Stimulated activated CD4-positive, alpha-beta T cell treated with anti-CD3 and anti-CD28 coated beads, TNF-alpha, amount 100 ng/mL, for 4 hours (primary cell): ENCODE measurements around the gene ADAM15.

Source experiments
- DNase-seq, 3 experiments: peaks; one replicate each; pipeline ENCODE4 v3.0.0-alpha.2; 2020; ENCODE audit warnings: low read depth in 3 of 3

ADAM15 gene

DNA sequence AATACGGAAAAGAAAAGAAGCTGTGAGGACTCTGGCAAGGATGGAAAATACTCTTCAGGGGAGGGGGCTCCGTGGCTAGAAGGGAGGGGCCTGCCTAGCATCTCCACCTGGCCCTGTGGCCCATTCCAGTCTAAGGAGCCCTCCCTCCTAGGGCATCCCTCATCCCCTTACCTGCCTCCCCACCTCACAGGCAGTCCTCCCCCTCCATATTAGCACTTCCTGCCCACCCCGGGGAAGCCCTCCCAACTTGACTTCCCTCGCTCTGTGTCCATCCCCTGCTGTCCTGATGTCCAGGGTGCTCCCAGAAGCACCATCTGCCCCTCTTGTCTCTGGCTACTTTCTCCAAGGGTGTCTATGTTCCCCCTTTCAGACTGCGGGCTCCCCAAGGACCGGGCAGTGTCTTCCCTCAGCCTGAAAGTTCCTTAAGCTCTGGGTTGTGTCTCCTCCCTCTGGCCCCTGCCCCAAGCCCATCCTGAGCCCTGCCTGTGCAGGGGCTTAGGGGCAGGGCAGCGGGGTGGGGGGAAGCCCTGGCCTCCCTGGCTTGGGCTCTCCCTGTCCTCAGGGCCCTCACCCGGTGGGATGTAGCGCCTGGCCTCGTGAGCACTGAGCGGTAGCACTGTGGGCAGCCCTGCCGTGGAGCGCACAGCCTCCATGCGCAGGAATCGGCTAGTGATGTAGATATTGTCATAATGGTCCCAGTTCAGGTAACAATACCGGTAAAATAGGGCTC lies 21.4 kb upstream of the ADAM15 start:
- no peak for DNase-seq

- DNase-seq: no peak
Measured at GRCh38 chr1:155030243-155030795, 20.8 kb upstream of the ADAM15 start.

DNA sequence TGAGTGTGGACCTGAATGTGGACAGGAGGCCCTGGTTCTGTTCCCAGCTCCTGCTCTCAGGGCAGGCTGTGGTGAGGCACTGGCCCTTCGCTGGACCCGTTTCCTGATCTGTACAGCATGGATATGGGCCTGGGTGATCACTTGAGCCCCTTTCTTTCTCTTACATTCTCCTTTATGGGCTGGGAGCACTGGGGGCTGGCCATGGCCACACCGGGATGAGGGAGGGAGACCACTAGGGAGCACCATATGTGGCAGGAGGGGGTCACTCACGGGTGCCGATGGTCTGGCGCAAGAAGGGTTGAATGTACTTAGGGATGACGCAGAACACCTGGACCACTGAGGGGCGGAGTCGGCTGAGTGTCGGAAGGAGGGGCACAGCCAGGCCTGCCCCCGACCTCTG lies 20.2 kb upstream of the ADAM15 start:
- no peak for DNase-seq

- DNase-seq: no peak
Measured at GRCh38 chr1:155032886-155033285, 18.2 kb upstream of the ADAM15 start.

DNA sequence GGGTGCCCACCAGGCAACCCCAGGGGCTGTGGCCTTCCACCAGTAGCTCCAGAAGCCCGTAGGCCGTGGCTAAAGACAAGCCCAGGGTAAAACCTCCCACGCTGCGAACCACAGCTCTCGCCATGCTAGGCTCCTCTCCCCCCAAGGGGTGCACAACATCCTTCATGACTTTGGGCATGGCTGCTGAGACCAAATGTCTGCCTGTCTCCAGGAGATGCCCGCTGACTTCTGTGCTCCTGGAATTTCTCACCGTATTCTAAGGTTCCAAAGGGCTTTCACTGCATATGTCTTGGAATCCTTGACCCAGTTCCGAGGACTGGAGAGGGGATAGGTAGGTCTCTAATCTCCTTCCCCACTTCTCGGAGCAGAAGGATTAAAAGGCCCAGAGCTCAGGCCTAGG lies 17.6 kb upstream of the ADAM15 start, which contains the start of the genes DCST1 and DCST2:
DCST1 (plus strand) TSS at position 301 of the 400 bp plus-strand sequence. CDS start 213 bp downstream, outside the sequence.
DCST2 (minus strand) TSS at position 258 of the 400 bp plus-strand sequence; CDS start at position 178, 80 bp downstream.
- no peak for DNase-seq

- DNase-seq: no peak
Measured at GRCh38 chr1:155034318-155035208, 16.6 kb upstream of the ADAM15 start.

DNA sequence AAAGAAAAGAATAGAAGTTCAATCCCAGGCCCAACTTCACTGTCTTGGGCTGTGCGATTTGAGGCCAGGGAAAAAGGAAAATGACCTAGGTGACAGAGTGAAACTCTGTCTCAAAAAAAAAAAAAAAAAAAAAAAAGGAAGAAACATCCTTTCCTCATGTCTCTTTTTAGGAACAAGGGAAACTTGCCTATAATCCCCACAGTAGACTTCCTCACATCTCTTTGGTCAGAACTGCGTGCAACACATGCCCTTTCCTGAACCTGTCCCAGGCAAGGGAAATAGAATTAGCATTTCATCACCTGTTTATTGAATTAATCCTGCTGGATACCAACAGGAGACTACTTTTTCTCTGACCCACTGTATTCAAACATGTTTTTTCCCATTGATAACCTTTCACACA lies 15.2 kb upstream of the ADAM15 start:
- no peak for DNase-seq

DNA sequence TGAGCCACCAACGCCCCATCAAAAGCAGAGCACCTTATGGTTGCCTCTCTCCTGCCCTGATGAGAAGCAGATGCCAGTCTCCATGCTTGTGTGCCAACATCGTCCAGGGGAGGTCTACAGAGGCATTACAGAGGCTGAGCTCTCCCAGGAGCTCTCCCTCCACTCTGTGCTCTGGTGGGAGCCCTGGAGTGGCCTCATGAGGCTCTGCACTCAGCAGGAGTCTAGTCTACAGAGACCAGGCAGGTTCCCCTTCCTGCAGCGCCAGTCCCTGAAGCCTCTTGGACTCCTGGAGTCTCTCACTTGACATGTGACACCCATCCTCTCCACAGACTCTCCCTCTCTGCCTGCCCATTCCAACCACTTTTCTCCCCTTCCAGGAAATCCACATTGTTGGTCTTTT lies 14.1 kb upstream of the ADAM15 start:
- no peak for DNase-seq

- no peak for DNase-seq
Measured at GRCh38 chr1:155037851-155038441, 13.2 kb upstream of the ADAM15 start.

DNA sequence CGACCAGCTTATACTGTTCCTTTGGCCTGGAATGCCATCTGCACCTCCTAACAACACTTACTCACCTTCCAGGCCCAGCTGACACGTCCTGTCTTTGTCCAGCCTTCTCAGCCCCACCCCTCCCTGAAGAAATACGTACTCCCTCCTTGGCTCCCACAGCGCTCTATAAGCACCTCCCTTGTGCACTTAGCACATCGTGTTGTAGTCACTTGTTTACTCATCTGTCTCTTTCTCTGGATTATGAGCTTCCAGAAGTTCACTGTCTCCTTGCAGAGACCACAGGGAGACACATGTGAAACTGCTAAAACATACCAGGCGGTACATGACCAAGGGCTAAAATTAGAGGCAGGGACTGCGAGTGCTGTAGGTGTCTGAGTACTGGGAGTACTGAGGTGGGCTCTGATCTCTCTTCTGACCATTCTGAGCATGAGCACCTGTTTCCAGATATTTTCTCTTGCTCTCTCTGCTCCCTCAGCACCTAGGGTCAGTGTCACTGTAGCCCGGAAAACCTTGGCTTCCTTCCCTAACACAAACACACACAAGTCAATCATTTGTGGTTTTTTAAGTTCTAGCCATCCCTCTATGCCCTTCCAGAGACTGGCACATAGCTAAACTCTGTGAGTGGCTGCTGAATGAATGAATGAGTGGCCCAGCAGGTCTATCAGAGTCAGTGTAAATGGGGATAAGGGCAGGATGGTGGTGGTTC lies 12.4 kb upstream of the ADAM15 start:
- DNase-seq: no peak

DNA sequence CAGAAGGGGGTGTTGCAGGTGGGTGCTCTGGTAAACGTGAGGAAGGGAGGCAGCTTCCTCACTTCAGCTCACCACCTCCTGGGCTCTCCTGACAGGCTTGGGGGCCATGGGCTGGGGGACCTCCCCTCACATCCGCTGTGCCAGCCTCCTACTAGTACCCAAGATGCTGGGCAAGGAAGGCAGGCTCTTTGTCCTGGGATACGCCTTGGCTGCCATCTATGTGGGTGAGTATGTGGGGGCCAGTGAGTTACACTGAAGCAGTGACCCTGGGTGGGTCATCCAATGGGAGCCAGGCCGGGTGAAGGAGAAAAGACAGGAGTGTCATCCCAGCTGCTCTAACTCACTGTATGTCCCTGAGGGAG lies 11.8 kb upstream of the ADAM15 start:
- DNase-seq: no peak

GRCh38 chr1:155040358-155041093 lies 10.6 kb upstream of the ADAM15 start:
- no peak for DNase-seq

DNA sequence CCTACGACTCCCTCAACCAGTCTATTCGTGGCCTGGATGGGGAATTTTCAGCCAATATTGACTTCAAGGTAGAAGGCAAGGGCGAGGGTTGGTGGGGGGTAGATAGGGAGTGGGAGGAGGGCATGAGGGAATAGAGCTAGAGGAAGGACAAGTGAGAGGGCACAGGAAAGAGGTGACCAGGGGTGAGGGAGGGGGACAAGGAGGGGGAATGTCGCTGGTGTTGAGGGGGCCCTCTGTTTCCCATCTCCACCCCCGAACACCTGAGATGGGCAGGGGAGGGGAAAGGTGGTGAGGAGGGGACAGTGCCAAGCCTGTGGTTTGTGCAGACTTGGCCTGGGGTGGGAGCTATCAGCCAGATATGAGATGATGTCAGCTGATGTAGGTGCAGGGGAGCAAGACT lies 8.3 kb upstream of the ADAM15 start:
- DNase-seq: no peak

- DNase-seq: no peak
Measured at GRCh38 chr1:155043301-155043702, 7.8 kb upstream of the ADAM15 start.

- DNase-seq: no peak
Measured at GRCh38 chr1:155043793-155044192, 7.3 kb upstream of the ADAM15 start.

DNA sequence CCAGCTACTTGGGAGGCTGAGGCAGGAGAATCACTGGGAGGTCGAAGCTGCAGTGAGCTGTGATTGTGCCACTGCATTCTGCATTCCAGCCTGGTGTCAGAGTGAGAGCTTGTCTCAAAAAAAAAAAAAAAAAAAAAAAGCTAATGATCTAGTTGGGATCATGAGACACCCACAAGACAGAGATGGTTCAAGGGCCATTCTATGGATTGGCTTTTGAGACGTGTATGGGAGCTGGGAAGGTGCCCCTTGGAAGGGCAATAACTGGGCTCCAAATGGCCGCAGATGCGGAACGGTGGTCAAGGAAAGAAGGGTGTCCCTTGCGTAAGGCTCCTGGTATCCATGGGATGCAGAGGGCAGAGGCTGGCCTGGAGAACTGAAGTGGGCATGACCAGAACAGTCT lies 6.8 kb upstream of the ADAM15 start:
- DNase-seq: no peak

DNA sequence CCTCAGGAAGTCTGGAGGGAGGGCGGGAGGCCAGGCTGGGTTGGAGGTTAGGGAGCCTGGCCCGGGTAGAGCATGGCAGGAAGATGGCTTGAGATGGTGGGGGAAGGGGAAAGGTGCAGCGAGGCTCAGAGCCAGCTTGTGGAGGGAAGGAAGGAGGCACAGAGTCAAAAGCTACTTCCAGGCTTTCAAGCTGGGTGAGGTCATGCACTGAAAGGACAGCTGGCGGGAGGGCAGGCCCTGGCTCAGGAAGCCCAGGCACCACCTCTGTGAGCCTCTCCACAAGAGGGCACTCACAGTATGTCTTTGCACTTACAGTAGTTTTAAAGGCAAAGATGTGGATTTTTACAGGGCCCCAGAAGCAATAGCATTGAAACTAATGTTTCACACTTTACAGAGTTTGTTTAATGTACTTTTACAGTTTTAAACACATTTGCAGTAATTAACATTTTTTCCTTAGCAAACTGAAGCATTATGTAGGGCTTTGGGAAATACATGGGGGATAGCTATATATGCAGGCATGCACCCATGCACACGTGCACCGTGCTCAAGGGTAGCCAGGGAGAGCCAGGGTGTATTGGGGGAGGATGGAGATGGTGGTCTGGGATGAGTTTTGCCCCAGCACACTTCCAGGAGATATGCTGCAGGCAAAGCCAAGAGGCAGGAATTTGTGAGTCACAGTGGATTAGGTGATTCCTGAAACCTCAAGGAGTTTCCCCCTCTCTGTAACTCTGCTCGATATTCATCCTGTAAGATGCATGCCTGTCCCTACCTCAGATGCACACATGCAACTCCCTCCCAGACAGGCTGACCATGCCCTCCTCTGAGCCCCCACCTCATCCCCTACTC lies 6.1 kb upstream of the ADAM15 start:
- peak in 2 of 3 experiments; percentile 27 to 36 for DNase-seq

DNA sequence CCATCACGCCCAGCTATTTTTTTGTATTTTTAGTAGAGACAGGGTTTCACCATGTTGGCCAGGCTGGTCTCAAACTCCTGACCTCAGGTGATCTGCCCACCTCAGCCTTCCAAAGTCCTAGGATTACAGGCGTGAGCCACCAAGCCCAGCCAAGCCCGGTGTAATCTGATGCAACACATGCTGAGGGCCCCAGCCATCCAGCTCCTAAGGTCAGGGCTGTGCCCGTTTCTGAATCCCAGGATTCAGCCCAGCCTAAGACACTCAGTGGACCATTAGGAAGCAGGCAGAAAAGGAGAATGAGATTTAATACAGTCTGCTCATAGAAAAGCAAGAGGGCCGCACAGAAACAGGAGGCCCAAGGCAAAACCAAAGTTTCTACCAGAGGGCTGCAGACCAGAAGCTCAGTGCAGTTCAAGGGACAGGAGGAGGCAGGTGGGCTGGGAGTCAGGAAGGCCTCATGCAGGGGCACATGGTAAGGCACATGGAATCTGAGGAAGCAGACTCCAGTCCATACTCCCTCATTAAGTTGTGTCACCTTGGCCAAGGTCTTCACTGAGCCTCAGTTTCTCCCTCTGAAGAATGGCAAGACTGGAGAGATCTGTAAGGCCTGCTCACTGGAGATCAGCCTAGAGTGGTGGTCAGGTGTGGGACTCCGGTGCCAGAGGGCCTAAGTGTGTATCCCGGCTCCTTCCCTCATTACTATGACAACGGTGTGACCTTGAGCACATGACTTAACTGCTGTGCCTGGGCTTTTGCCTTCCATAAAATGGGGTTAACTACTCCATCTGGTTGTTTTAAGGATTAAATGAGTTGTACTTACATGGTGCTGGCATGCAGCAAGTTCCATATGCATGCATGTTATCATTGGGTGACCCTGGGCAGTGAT lies 2.4 kb upstream of the ADAM15 start:
- no peak for DNase-seq
